Stimulated activated CD4-positive, alpha-beta T cell treated with anti-CD3 and anti-CD28 coated beads, TNF-alpha, amount 100 ng/mL, for 48 hours (primary cell): ENCODE measurements around the gene TSACC.
"Not testable (repeated sequence)": the region's sequence is repeated elsewhere in the genome, so short reads cannot be mapped to it uniquely, and the experiment has no call there.

Experiments
- DNase-seq, 3 donors: peaks; one replicate each; pipeline ENCODE4 v3.0.0-alpha.2; 2020; ENCODE audit warnings: low read depth in 3 of 3

TSACC gene

GRCh38 chr1:156346636-156347035 lies 8.3 kb downstream of the TSACC start:
- no peak for DNase-seq

- no peak for DNase-seq
Observed at GRCh38 chr1:156347331-156347730, 9.0 kb downstream of the TSACC start.

- DNase-seq, result not testable (repeated sequence)
Observed at GRCh38 chr1:156352481-156352880, 14.2 kb downstream of the TSACC start.

- DNase-seq, result no peak
Observed at GRCh38 chr1:156356262-156356874, 18.0 kb downstream of the TSACC start.

DNA sequence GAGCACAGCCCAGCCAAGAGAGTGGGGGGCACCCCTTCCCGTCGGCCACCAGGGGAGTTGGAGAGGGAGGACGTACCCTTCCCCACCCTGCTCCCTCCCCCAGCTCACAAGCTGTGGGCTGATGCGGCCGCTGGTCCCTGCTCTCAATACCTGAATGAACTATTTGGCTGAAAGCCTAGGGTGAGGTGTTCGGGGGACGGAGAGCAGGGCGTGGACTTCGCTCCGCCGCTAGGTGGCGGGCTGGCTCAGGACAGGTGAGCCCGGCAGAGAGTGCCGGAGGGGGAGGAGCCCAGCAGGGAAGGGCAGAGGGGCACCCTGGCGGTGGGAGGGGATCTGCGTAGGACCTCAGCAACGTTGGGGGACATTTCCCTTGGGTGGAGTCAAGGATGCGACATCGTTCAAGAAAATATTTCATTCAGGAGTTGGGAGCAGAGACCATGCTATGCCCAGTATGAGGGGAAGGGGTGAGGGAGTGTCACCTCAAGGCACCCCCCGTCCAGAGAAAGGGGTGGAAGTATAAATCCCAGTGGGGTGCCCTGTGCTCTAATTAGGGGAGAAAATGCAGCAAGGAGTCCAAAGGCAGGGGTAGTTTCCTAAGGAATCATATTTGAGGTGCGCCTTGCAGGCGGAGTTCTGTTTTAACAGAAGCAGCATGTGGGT lies 18.7 kb downstream of the TSACC start:
- peak in 2 of 3 donors; percentile 38 to 64 for DNase-seq

DNA sequence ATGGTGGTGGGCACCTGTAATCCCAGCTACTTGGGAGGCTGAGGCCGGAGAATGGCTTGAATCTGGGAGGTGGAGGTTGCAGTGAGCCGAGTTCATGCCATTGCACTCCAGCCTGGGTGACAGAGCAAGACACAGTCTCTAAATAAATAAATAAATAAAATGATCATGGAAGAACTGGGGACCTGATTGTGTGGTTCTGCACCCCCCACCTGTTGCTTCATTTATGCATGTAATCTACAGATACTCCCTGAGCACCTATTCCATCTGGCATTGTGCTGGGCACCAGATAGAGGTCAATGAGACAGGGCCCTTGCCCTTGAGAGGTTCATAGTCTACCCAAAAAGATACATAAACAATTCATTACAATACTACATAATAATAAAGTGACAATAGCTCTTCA lies 19.7 kb downstream of the TSACC start:
- DNase-seq, result no peak

GRCh38 chr1:156358641-156359040 lies 20.3 kb downstream of the TSACC start:
- DNase-seq, result no peak

- no peak for DNase-seq
Observed at GRCh38 chr1:156359249-156359648, 20.9 kb downstream of the TSACC start.

- DNase-seq, result no peak
Observed at GRCh38 chr1:156359973-156360372, 21.6 kb downstream of the TSACC start.

DNA sequence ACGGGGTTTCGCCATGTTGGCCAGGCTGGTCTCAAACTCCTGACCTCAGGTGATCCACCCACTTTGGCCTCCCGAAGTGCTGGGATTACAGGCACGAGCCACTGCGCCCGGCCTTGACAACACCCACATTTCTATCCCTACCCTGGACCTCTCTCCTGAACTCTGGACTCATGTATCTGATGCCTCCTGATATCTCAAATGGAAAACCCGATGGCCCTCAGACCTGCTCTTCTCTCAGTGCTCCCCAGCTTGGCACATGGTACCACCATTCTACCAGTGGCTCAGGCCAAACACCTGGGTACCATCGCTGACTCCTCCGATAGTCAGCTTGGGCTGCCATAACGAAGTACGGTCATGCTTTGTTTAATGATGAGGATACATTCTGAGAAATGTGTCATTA lies 22.2 kb downstream of the TSACC start:
- no peak for DNase-seq

GRCh38 chr1:156365754-156366153 lies 27.4 kb downstream of the TSACC start:
- no peak for DNase-seq

DNA sequence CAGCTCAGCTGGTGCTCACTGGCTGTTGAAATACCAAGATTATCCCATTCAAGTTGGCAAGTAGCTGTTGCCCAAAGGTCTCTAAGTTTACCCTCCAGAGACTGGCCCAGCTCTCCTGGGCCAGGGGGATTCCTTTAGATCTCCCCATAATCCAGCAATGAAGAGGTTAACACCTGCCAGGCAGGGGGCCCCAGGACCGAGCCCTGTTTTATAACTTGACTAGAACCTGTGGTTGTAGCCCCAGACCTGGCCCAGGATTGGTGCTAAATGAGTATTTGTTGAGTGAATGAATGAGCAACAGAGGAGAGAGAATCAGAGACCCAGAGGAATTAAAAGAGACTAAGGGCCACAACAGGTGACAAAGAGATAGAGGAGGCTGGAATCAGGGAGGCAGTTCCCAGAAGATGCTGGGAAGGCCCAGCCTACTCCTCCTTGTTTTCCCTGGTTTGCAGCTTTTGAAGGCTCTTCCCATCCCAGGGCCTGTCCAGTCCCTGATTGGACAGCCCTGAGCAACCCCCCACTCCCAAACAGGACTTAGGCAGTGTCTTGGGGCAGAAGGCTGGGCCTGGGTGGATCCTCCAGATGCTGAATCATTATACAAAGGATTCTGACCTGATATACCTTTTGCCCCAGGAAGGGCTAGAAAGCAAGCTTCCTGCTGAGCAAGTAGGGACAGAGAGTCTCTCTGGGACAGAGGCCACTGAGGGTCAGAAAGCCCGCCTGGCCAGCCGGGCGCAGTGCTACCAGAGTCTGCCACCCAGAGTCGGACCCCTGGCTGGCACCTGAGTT lies 28.2 kb downstream of the TSACC start:
- DNase-seq, result no peak

DNA sequence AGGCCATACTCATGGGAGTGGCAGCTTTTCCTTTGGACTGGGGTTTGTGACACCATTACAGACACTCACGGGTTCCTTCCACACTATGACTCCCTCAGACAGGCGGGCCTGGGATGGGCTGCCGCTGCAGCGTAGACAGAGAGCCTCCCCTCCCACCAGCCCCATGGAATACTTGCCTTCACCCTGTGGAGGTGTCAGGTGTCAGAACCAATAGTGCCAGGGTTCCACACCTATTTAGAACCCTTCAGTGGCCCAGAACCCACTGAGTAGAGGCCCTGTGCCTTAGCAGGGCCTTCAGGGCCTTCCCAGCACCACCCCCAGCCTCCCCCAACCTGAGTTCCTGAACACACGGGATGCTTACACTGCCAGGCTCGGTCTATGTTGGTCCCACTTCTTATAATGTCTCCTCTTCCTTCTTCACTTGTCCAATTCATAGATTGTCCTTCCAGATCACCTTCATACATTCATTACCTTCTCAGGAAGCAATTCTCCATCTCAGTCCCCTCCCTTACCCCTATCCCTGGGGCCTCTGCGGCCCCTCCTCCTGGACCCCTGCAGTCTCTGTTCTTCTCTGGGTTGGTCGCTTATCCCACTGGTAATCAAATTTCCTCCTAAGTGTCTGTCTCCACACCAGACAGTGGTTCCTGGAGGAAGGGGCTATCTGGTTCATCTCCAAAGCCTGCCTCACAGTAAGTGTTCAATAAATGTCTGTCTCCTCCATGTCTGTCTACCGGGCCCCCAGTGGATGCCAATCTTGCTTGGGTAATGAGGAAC lies 29.2 kb downstream of the TSACC start:
- DNase-seq, result no peak

- no peak for DNase-seq
Observed at GRCh38 chr1:156368157-156368658, 29.9 kb downstream of the TSACC start.

- DNase-seq, result no peak
Observed at GRCh38 chr1:156368889-156369684, 30.8 kb downstream of the TSACC start, which contains the start of gene RHBG. TSS of gene RHBG (plus strand) at chr1:156369211. CDS start at chr1:156369250, 39 bp downstream.

- DNase-seq, result not testable (repeated sequence)
Observed at GRCh38 chr1:156369685-156370286, 31.5 kb downstream of the TSACC start.

GRCh38 chr1:156371553-156372264 lies 33.4 kb downstream of the TSACC start:
- DNase-seq, result no peak

GRCh38 chr1:156372265-156372586 lies 33.9 kb downstream of the TSACC start:
- DNase-seq, result no peak

- DNase-seq, result no peak
Observed at GRCh38 chr1:156372876-156373275, 34.5 kb downstream of the TSACC start.

GRCh38 chr1:156373546-156373945 lies 35.2 kb downstream of the TSACC start:
- DNase-seq, result no peak
